HG02571 (cell line): ENCODE data around the gene ZNF470.

Experiments used
- ATAC-seq: cut with Tn5 transposase; IDR thresholded peaks from one replicate; pipeline ENCODE4 v1.9.1; 2021; ENCODE audit warnings: mild to moderate bottlenecking, moderate library complexity; ENCODE audit not compliant: unreplicated experiment

ZNF470 gene

GRCh38 chr19:56608274-56608964, 41.2 kb downstream of the ZNF470 start:
- no peak for ATAC-seq

GRCh38 chr19:56611288-56611687, 44.0 kb downstream of the ZNF470 start:
- no peak for ATAC-seq

GRCh38 chr19:56612737-56613136, 45.5 kb downstream of the ZNF470 start:
- no peak for ATAC-seq

- no peak for ATAC-seq
Measured at GRCh38 chr19:56613639-56614038, 46.4 kb downstream of the ZNF470 start.

GRCh38 chr19:56617531-56617930, 50.3 kb downstream of the ZNF470 start:
- ATAC-seq, result no peak

- ATAC-seq, result no peak
Measured at GRCh38 chr19:56619121-56619520, 51.9 kb downstream of the ZNF470 start.

- no peak for ATAC-seq
Measured at GRCh38 chr19:56622374-56622773, 55.1 kb downstream of the ZNF470 start.

- ATAC-seq, result no peak
Measured at GRCh38 chr19:56623006-56623405, 55.7 kb downstream of the ZNF470 start.

GRCh38 chr19:56625708-56626107, 58.4 kb downstream of the ZNF470 start:
- no peak for ATAC-seq

- no peak for ATAC-seq
Measured at GRCh38 chr19:56633021-56633420, 65.8 kb downstream of the ZNF470 start.

- no peak for ATAC-seq
Measured at GRCh38 chr19:56637976-56638555, 70.8 kb downstream of the ZNF470 start.
